ENCODE measurements around the gene AKAP8. TPM values are rescaled to one million over a fixed set of nuclear protein-coding genes. Genes with fewer than 3 reads are reported as not detected.
A peak's percentile ranks its signal among the peaks of the same experiment; 100 is the strongest.
"Not testable (repeated sequence)": the region's sequence is repeated elsewhere in the genome, so short reads cannot be mapped to it uniquely, and the experiment has no call there.

Gene AKAP8
- total RNA-seq, 1 experiment from 2014 or later = 11.9 TPM

GRCh38 chr19:15363048-15363447 is 16.5 kb downstream of the AKAP8 start:
- in situ Hi-C loops (cut with HindIII; ENCODE audit: low pct_unique_long_range_greater_than_20kb, low sequenced_read_pairs); DNase-seq (ENCODE audit: low read depth, low spot score): not testable (repeated sequence)

- DNase-seq (ENCODE audit: low read depth, low spot score); in situ Hi-C loops (cut with HindIII; ENCODE audit: low pct_unique_long_range_greater_than_20kb, low sequenced_read_pairs): not testable (repeated sequence)
Measured at GRCh38 chr19:15360015-15360414, 19.6 kb downstream of the AKAP8 start.

- no peak for DNase-seq (ENCODE audit: low read depth, low spot score)
- in situ Hi-C loops (cut with HindIII; ENCODE audit: low pct_unique_long_range_greater_than_20kb, low sequenced_read_pairs) = no loop called here
Measured at GRCh38 chr19:15358918-15359317, 20.7 kb downstream of the AKAP8 start.

GRCh38 chr19:15357906-15358305 is 21.7 kb downstream of the AKAP8 start:
- in situ Hi-C loops (cut with HindIII; ENCODE audit: low pct_unique_long_range_greater_than_20kb, low sequenced_read_pairs) = no loop called here

GRCh38 chr19:15354566-15355296 is 24.9 kb downstream of the AKAP8 start:
- DNase-seq (ENCODE audit: low read depth, low spot score) = no peak
- in situ Hi-C loops (cut with HindIII; ENCODE audit: low pct_unique_long_range_greater_than_20kb, low sequenced_read_pairs) = no loop called here

More at GRCh38 chr19:15357906-15358305, 21.7 kb downstream of the AKAP8 start:
- DNase-seq (ENCODE audit: low read depth, low spot score) = no peak

- no peak for DNase-seq (ENCODE audit: low read depth, low spot score)
- in situ Hi-C loops (cut with HindIII; ENCODE audit: low pct_unique_long_range_greater_than_20kb, low sequenced_read_pairs) = no loop called here
Measured at GRCh38 chr19:15353908-15354307, 25.7 kb downstream of the AKAP8 start.

- DNase-seq (ENCODE audit: low read depth, low spot score); in situ Hi-C loops (cut with HindIII; ENCODE audit: low pct_unique_long_range_greater_than_20kb, low sequenced_read_pairs): not testable (repeated sequence)
Measured at GRCh38 chr19:15352535-15352934, 27.1 kb downstream of the AKAP8 start.

- in situ Hi-C loops (cut with HindIII; ENCODE audit: low pct_unique_long_range_greater_than_20kb, low sequenced_read_pairs); DNase-seq (ENCODE audit: low read depth, low spot score): not testable (repeated sequence)
Measured at GRCh38 chr19:15341328-15341727, 38.3 kb downstream of the AKAP8 start.

- no peak for DNase-seq (ENCODE audit: low read depth, low spot score)
- in situ Hi-C loops (cut with HindIII; ENCODE audit: low pct_unique_long_range_greater_than_20kb, low sequenced_read_pairs) = no loop called here
Measured at GRCh38 chr19:15340086-15340485, 39.5 kb downstream of the AKAP8 start.

GRCh38 chr19:15337202-15337601 is 42.4 kb downstream of the AKAP8 start:
- no peak for DNase-seq (ENCODE audit: low read depth, low spot score)
- in situ Hi-C loops (cut with HindIII; ENCODE audit: low pct_unique_long_range_greater_than_20kb, low sequenced_read_pairs) = no loop called here

- in situ Hi-C loops (cut with HindIII; ENCODE audit: low pct_unique_long_range_greater_than_20kb, low sequenced_read_pairs); DNase-seq (ENCODE audit: low read depth, low spot score): not testable (repeated sequence)
Measured at GRCh38 chr19:15335992-15336391, 43.6 kb downstream of the AKAP8 start.

GRCh38 chr19:15332311-15332996 is 47.1 kb downstream of the AKAP8 start, which contains the start of gene BRD4:
TSS of gene BRD4 (minus strand) at chr19:15332539. CDS start at chr19:15273099, 59,440 bp downstream.
- in situ Hi-C loops (cut with HindIII; ENCODE audit: low pct_unique_long_range_greater_than_20kb, low sequenced_read_pairs) = no loop called here
- DNase-seq (ENCODE audit: low read depth, low spot score) = peak; percentile 45

GRCh38 chr19:15331419-15332310 is 47.9 kb downstream of the AKAP8 start:
- in situ Hi-C loops (cut with HindIII; ENCODE audit: low pct_unique_long_range_greater_than_20kb, low sequenced_read_pairs) = no loop called here
- no peak for DNase-seq (ENCODE audit: low read depth, low spot score)

- in situ Hi-C loops (cut with HindIII; ENCODE audit: low pct_unique_long_range_greater_than_20kb, low sequenced_read_pairs) = no loop called here
Measured at GRCh38 chr19:15330801-15331418, 48.7 kb downstream of the AKAP8 start.

GRCh38 chr19:15328312-15328711 is 51.3 kb downstream of the AKAP8 start:
- no peak for DNase-seq (ENCODE audit: low read depth, low spot score)
- in situ Hi-C loops (cut with HindIII; ENCODE audit: low pct_unique_long_range_greater_than_20kb, low sequenced_read_pairs) = no loop called here

More at GRCh38 chr19:15330801-15331418, 48.7 kb downstream of the AKAP8 start:
- no peak for DNase-seq (ENCODE audit: low read depth, low spot score)

GRCh38 chr19:15324791-15325519 is 54.6 kb downstream of the AKAP8 start:
- no peak for DNase-seq (ENCODE audit: low read depth, low spot score)
- in situ Hi-C loops (cut with HindIII; ENCODE audit: low pct_unique_long_range_greater_than_20kb, low sequenced_read_pairs) = no loop called here

Measured in SK-MEL-5 (cell line).